GM23248 (cell line): Measurements from ENCODE around the gene MYLK3. TPM values are rescaled to one million over a fixed set of nuclear protein-coding genes. Genes with fewer than 3 reads are reported as not detected.
"Not testable (repeated sequence)": the region's sequence is repeated elsewhere in the genome, so short reads cannot be mapped to it uniquely, and the experiment has no call there.

ENCODE experiments used
- DNase-seq: peaks from one replicate; pipeline ENCODE4 v3.0.0-alpha.2; 2015
- H2AFZ ChIP-seq: fragments of 200-600 bp; sonication (generic); 2 replicates; pipeline ENCODE4 v1.6.1; 2016; ENCODE audit warnings: antibody characterized with exemption
- H3F3A ChIP-seq: fragments of 200-600 bp; sonication (generic); 2 replicates; pipeline ENCODE4 v1.6.1; 2016; ENCODE audit warnings: mild to moderate bottlenecking, antibody characterized with exemption, mixed run types; ENCODE audit not compliant: insufficient read depth
- H3K27ac ChIP-seq: fragments of 200-600 bp; sonication (generic); 2 replicates; pipeline ENCODE4 v1.5.1; 2016; ENCODE audit warnings: mild to moderate bottlenecking
- H3K27me3 ChIP-seq: fragments of 200-600 bp; sonication (generic); replicated peaks from 2 replicates; pipeline ENCODE4 v1.6.1; 2016; ENCODE audit warnings: mild to moderate bottlenecking; ENCODE audit not compliant: insufficient read depth
- H3K36me3 ChIP-seq: fragments of 200-600 bp; sonication (generic); 2 replicates; pipeline ENCODE4 v1.6.1; 2016; ENCODE audit warnings: low read depth, mild to moderate bottlenecking
- H3K4me1 ChIP-seq: fragments of 200-600 bp; sonication (generic); 2 replicates; pipeline ENCODE4 v1.6.1; 2016; ENCODE audit warnings: mild to moderate bottlenecking; ENCODE audit not compliant: insufficient read depth
- H3K4me2 ChIP-seq: fragments of 200-600 bp; sonication (generic); one replicate; pipeline ENCODE4 v1.6.1; 2016; ENCODE audit warnings: mild to moderate bottlenecking; ENCODE audit not compliant: unreplicated experiment
- H3K4me3 ChIP-seq: fragments of 200-600 bp; sonication (generic); 2 replicates; pipeline ENCODE4 v1.5.1; 2016; ENCODE audit warnings: mild to moderate bottlenecking
- H3K79me2 ChIP-seq: fragments of 200-600 bp; sonication (generic); 2 replicates; pipeline ENCODE4 v1.6.1; 2016; ENCODE audit warnings: mild to moderate bottlenecking; ENCODE audit not compliant: insufficient read depth
- H3K9ac ChIP-seq: fragments of 200-600 bp; sonication (generic); 2 replicates; pipeline ENCODE4 v1.6.1; 2016; ENCODE audit warnings: mild to moderate bottlenecking
- H3K9me2 ChIP-seq: fragments of 200-600 bp; sonication (generic); 2 replicates; pipeline ENCODE4 v1.6.1; 2016; ENCODE audit warnings: mixed run types, mild to moderate bottlenecking, moderate library complexity; ENCODE audit not compliant: insufficient read depth
- H3K9me3 ChIP-seq: fragments of 200-600 bp; sonication (generic); one replicate; pipeline ENCODE4 v1.6.1; 2017; ENCODE audit warnings: low read depth
- H4K20me1 ChIP-seq: fragments of 200-600 bp; sonication (generic); 2 replicates; pipeline ENCODE4 v1.6.0; 2016; ENCODE audit not compliant: insufficient read depth
- EZH2 ChIP-seq: fragments of 200-600 bp; sonication (generic); IDR thresholded peaks from 2 replicates; pipeline ENCODE4 v1.6.1; 2018; ENCODE audit warnings: antibody characterized with exemption, mild to moderate bottlenecking; ENCODE audit not compliant: insufficient read depth, poor library complexity, severe bottlenecking
- EZH2phosphoT487 ChIP-seq: fragments of 200-600 bp; sonication (generic); IDR thresholded peaks from 2 replicates; pipeline ENCODE4 v1.6.1; 2018; ENCODE audit warnings: antibody characterized with exemption, moderate library complexity, mild to moderate bottlenecking, low read depth; ENCODE audit not compliant: insufficient read depth
- WGBS, 2 experiments: methylation state at CpG; one replicate each; pipeline ENCODE4 v1.1.6; 2015 to 2017; ENCODE audit warnings: low lambda C conversion rate in 2 of 2, low coverage in 1 of 2; ENCODE audit errors: missing lambda C conversion rate in 2 of 2; 5-methylcytosine and 5-hydroxymethylcytosine counted together
- in situ Hi-C: fragments of 300-500 bp; cut with MboI; formaldehyde crosslinking; loops from 2 replicates; pipeline ENCODE4 v1.15.0; 2020
- polyA plus RNA-seq: library from polyadenylated mRNA; unstranded; fragments of >200 nt; fragmentation: Nextera tagmentation; extraction: Ambion mirVana; gene quantifications from 2 replicates; pipeline ENCODE4 v1.2.1, GENCODE V29; 2016
- total RNA-seq: library from RNA; depleted of rRNA; stranded (reverse); fragments of >200 nt; shearing (Covaris generic); gene quantifications from 2 replicates; pipeline ENCODE4 v1.2.3, GENCODE V29; 2014

Gene MYLK3
- total and polyA plus RNA-seq, 2 experiments from 2014 or later: not detected

DNA sequence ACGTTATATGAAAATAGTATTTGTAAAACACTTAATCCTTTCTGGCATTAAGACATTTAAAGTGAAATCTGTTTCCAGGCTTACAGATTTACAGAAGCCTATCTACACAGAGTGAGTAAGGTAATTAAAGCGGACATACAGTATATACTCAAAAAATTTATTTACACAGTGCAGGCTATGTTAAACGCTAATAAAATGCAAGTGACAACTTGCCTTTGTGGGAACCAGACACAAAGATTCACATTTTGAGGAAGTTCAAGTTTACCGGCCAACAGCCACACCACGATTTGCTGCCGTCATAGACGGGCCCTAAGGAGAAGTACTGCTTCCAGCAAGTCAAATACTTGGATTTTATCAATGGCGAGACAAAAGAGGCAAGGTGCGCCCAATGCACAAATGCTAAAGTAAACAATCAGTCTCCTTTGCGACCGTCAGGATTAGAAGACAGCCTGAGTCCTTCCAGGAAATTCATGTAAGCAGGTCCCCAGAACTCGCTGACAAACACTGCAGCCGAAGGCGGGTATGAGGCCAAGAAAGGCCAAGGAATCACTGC is 60.0 kb downstream of the MYLK3 start:
- Histone ChIP-seq H3K4me1 (peaks cover 29% of the 10 kb centered on the region), H3K9me2 (no peaks in the 10 kb centered on the region), H3K27me3 (no peaks in the 10 kb centered on the region), H3K79me2 (peaks cover 86% of the 10 kb centered on the region), H4K20me1 (peaks cover 27% of the 10 kb centered on the region; the same call in 1 of the 2 replicates), H3K4me3 (peak overlapping the region; percentile 94), H3F3A (peaks cover 18% of the 10 kb centered on the region), H3K9me3 (no peaks in the 10 kb centered on the region), H3K9ac (peak overlapping the region; percentile 86), H3K36me3 (no peaks in the 10 kb centered on the region), H3K27ac (peak overlapping the region; percentile 91), H3K4me2 (peak overlapping the region; percentile 92), H2AFZ (peak overlapping the region; percentile 95)
- no peak for DNase-seq
- TF ChIP-seq EZH2: no peak
- TF ChIP-seq EZH2phosphoT487: no peak
- in situ Hi-C loops: no loop called here
- WGBS, 2 experiments: 1 to 3% methylated on average over 14 of the region's 14 CpGs

DNA sequence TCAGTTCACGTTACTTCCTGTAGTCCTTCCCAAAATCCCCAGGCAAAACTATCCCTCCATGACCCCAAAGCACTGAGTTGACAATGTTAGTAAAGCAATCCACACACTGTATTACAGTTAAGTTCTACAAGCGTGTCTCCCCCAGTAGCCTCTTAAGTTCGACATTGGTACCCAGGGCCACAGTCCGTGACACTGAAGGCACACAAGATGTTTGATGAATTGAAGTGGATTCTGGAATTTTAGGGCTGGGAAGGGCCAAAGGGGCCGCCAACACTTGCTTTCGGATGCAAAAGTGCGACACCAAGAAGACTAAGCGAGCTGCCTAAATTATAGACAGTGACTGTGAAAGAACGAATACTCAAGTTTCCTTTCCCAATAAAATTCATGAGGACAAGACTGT is 60.7 kb downstream of the MYLK3 start:
- H3K4me3 ChIP-seq: peak overlapping the region; percentile 94
- no peaks in the 10 kb centered on the region for H3K9me2 ChIP-seq
- 0 out of 2 replicates have a peak overlapping the region, but pooled peaks have one; percentile 95 for H2AFZ ChIP-seq
- H3K36me3 ChIP-seq: no peaks in the 10 kb centered on the region
- peak overlapping the region; percentile 92 for H3K4me2 ChIP-seq
- H3K4me1 ChIP-seq: peaks cover 29% of the 10 kb centered on the region
- H3K9ac ChIP-seq: peak overlapping the region; percentile 86
- TF ChIP-seq EZH2 (no peak), EZH2phosphoT487 (no peak)
- in situ Hi-C loops: no loop called here
- no peak overlapping the region for H3K27ac ChIP-seq
- WGBS, 2 experiments: 66 to 69% methylated on average over 9 of the region's 9 CpGs
- peak; percentile 8 for DNase-seq
- H3K9me3 ChIP-seq: no peaks in the 10 kb centered on the region
- H4K20me1 ChIP-seq: peaks cover 27% of the 10 kb centered on the region; the same call in 1 of the 2 replicates
- peaks cover 18% of the 10 kb centered on the region for H3F3A ChIP-seq
- peaks cover 86% of the 10 kb centered on the region for H3K79me2 ChIP-seq
- no peaks in the 10 kb centered on the region for H3K27me3 ChIP-seq

DNA sequence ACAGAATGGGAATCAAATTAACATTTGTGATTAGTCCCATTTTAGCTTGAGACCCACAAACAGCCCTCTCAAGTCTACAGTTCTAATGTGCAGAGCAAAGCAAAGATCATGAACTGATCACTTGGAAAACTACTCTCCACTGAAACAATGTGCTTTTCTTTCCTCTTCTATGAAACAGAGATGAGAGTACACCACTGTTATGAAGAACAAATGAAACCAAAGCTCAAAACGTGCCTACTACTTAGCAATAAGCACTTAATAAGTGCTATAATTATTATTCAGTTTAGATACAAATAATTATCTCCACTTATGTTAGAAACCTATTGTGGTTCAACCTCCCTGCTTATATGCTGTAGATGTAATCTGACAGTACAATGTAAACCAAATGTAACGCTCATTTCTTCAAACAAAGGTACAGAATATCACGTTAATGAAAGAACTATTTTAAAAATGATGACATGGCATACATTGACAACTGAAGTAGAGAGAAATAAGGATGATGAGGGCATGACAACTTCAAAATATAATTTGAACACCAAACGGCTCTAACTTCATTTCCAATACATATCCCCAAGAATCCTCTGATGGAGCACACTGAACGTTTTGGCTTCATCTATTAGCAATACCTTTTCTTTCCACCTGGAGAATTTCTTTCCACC is 61.2 kb downstream of the MYLK3 start:
- Histone ChIP-seq H3K4me3 (peak overlapping the region; percentile 94), H3K27ac (no peak overlapping the region), H3K4me1 (peaks cover 29% of the 10 kb centered on the region), H3K9ac (peak overlapping the region; percentile 86; the same call in 1 of the 2 replicates), H3K9me2 (no peaks in the 10 kb centered on the region), H3K27me3 (no peaks in the 10 kb centered on the region), H2AFZ (no peak overlapping the region), H3K36me3 (peaks cover 3% of the 10 kb centered on the region), H3F3A (peaks cover 18% of the 10 kb centered on the region), H3K9me3 (no peaks in the 10 kb centered on the region), H4K20me1 (peaks cover 27% of the 10 kb centered on the region; the same call in 1 of the 2 replicates), H3K4me2 (peak overlapping the region; percentile 92), H3K79me2 (peaks cover 86% of the 10 kb centered on the region)
- TF ChIP-seq EZH2: no peak
- TF ChIP-seq EZH2phosphoT487: no peak
- WGBS, 2 experiments: 37 to 40% methylated on average over 5 of the region's 5 CpGs
- no peak for DNase-seq
- in situ Hi-C loops: no loop called here

DNA sequence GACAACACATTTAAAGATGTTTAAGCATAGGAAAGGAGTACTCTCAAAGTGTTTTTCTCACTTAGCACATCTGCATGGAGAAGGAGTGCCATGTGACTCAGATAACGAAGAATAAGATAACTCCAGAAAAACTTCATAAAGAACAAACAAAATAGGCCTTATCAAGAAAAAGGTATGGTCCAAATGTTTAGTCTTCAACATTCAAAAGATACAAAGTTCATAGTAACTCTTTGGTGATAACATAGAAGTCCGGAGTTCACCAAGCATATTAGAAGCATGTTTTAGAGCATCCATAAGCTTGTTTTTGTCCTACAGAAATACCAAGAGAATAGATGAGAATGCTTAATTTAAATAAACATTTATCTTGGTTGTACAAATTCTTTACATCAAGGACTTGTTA is 66.3 kb downstream of the MYLK3 start:
- peaks cover 39% of the 10 kb centered on the region for H3K36me3 ChIP-seq
- H3K27ac ChIP-seq, H3K9ac ChIP-seq, H3K27me3 ChIP-seq, H3K4me2 ChIP-seq, H3K4me1 ChIP-seq, H3K9me3 ChIP-seq, H3K4me3 ChIP-seq, DNase-seq, in situ Hi-C loops, H3K9me2 ChIP-seq, H3F3A ChIP-seq, H2AFZ ChIP-seq: not testable (repeated sequence)
- 82 to 83% methylated on average over 2 of the region's 2 CpGs for WGBS, 2 experiments
- H3K79me2 ChIP-seq: peaks cover 76% of the 10 kb centered on the region
- H4K20me1 ChIP-seq: peaks cover 16% of the 10 kb centered on the region; the same call in 1 of the 2 replicates

DNA sequence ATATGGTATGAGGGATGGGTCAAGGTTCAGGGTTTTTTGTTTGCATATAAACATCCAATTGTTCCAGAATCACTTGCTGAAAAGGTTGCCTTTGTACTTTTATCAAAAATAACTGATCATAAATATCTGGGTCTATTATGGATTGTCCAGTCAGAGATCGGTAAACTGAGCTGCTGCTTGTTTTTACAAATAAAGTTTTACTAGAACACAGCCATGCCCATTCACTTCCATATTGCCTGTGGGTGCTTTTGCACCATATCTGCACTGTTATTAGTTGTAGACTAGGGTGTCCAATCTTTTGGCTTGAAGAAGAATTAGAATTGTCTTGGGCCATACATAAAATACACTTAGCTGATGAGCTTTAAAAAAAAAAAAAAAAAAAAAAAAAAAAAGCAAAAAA is 70.2 kb downstream of the MYLK3 start:
- in situ Hi-C loops: loop anchor here (10.0 kb wide), 1 partner anchor 237 kb away; no protein-coding TSS in a partner anchor
- not testable (repeated sequence) for H3K4me3 ChIP-seq, DNase-seq, H3K4me1 ChIP-seq, H3K27me3 ChIP-seq, H3F3A ChIP-seq, H3K27ac ChIP-seq, H2AFZ ChIP-seq, H3K9me2 ChIP-seq, H3K9ac ChIP-seq, H3K4me2 ChIP-seq, H4K20me1 ChIP-seq, H3K9me3 ChIP-seq
- H3K36me3 ChIP-seq: peaks cover 60% of the 10 kb centered on the region
- WGBS, 2 experiments: 93 to 97% methylated on average over 1 of the region's 1 CpG
- H3K79me2 ChIP-seq: peaks cover 37% of the 10 kb centered on the region
